ENCODE data around the gene HAPSTR1. TPM values are rescaled to one million over a fixed set of nuclear protein-coding genes. Genes with fewer than 3 reads are reported as not detected.

The HAPSTR1 gene
- total RNA-seq, 1 experiment from 2014 or later, result 49.9 TPM

GRCh38 chr16:9065077-9065476 lies 26.4 kb upstream of the HAPSTR1 start:
- in situ Hi-C loops (cut with HindIII; ENCODE audit: low pct_unique_long_range_greater_than_20kb, low sequenced_read_pairs) (no loop called here), intact Hi-C loops (cut with micrococcal nuclease; ENCODE audit: unreplicated experiment) (no loop called here)
- ATAC-seq, result no peak
- Histone ChIP-seq H3K4me1 (ENCODE audit: control insufficient read depth, insufficient read depth, low read length) (no peaks in the 10 kb centered on the region; the same call in 1 of the 2 replicates), H3K27me3 (ENCODE audit: control insufficient read depth, insufficient read depth, low read length) (no peaks in the 10 kb centered on the region), H3K9me3 (ENCODE audit: control insufficient read depth, insufficient read depth, low read depth, low read length) (no peaks in the 10 kb centered on the region), H3K36me3 (ENCODE audit: control insufficient read depth, insufficient read depth, low read length) (no peaks in the 10 kb centered on the region), H3K4me3 (ENCODE audit: low read depth in 2 of 2, low read length in 2 of 2) (no peak overlapping the region), H3K27ac (ENCODE audit: low read length) (no peak overlapping the region)
- BruUV-seq (replicated peaks), result no TSS peak
- POLR2A ChIA-PET, result no interaction called here
- CTCF ChIA-PET, result no interaction called here
- TF ChIP-seq REST (IDR thresholded peaks at IDR 0.05; ENCODE audit: insufficient read depth in 1 of 2, low read depth in 2 of 2, low read length in 1 of 2) (no peak), TCF7L2 (IDR thresholded peaks at IDR 0.05; ENCODE audit: low read depth, low read length) (no peak), SIN3A (IDR thresholded peaks at IDR 0.05; ENCODE audit: borderline replicate concordance, insufficient read depth, low read depth, low read length) (no peak), POLR2AphosphoS5 (IDR thresholded peaks at IDR 0.05; ENCODE audit: low read depth, low read length) (no peak), CTCF (IDR thresholded peaks at IDR 0.05) (no peak)
- no peak for DNase-seq (ENCODE audit: low read depth, low spot score)

- POLR2A ChIA-PET, result no interaction called here
- in situ Hi-C loops (cut with HindIII; ENCODE audit: low pct_unique_long_range_greater_than_20kb, low sequenced_read_pairs), result no loop called here
Measured at GRCh38 chr16:9068886-9069285, 22.6 kb upstream of the HAPSTR1 start.

More at GRCh38 chr16:9068886-9069285, 22.6 kb upstream of the HAPSTR1 start:
- TF ChIP-seq POLR2AphosphoS5 (IDR thresholded peaks at IDR 0.05; ENCODE audit: low read depth, low read length) (no peak), TCF7L2 (IDR thresholded peaks at IDR 0.05; ENCODE audit: low read depth, low read length) (no peak), SIN3A (IDR thresholded peaks at IDR 0.05; ENCODE audit: borderline replicate concordance, insufficient read depth, low read depth, low read length) (no peak), REST (IDR thresholded peaks at IDR 0.05; ENCODE audit: insufficient read depth in 1 of 2, low read depth in 2 of 2, low read length in 1 of 2) (no peak), CTCF (IDR thresholded peaks at IDR 0.05) (no peak)
- BruUV-seq (replicated peaks), result no TSS peak
- no peaks in the 10 kb centered on the region for H3K27me3 ChIP-seq (ENCODE audit: control insufficient read depth, insufficient read depth, low read length)
- peaks cover 4% of the 10 kb centered on the region for H3K4me1 ChIP-seq (ENCODE audit: control insufficient read depth, insufficient read depth, low read length)
- DNase-seq (ENCODE audit: low read depth, low spot score) (no peak), ATAC-seq (no peak)
- intact Hi-C loops (cut with micrococcal nuclease; ENCODE audit: unreplicated experiment), result no loop called here
- no peak overlapping the region for H3K27ac ChIP-seq (ENCODE audit: low read length)
- no peaks in the 10 kb centered on the region for H3K36me3 ChIP-seq (ENCODE audit: control insufficient read depth, insufficient read depth, low read length)
- no peak overlapping the region for H3K4me3 ChIP-seq (ENCODE audit: low read depth in 2 of 2, low read length in 2 of 2)
- CTCF ChIA-PET, result no interaction called here
- no peaks in the 10 kb centered on the region for H3K9me3 ChIP-seq (ENCODE audit: control insufficient read depth, insufficient read depth, low read depth, low read length)

Measured in Panc1 (cell line).